RWPE1 (cell line): ENCODE results near the gene ACAP3.

Experiments used
- CTCF ChIA-PET: fragments of 350-600 bp; sonication (Branson Sonifier 250); formaldehyde crosslinking; extraction: SDS; loops from one replicate; lab custom pipeline; 2021; lab: Yijun Ruan, JAX
- POLR2A ChIA-PET: fragments of 400-600 bp; formaldehyde crosslinking; extraction: SDS; loops from one replicate; lab custom pipeline; 2020; ENCODE audit warnings: antibody characterized with exemption; ENCODE audit not compliant: low non-redundant PET; lab: Yijun Ruan, JAX
- DNase-seq: peaks from one replicate; pipeline ENCODE4 v3.0.0; 2012; ENCODE audit warnings: low spot score
- H3K27ac ChIP-seq: fragments of 450-650 bp; 2 replicates; pipeline ENCODE4 v1.5.1; 2017
- TF ChIP-seq, protein P1 (sequence below): fragments of 450-650 bp; conservative IDR thresholded peaks from 2 replicates; pipeline ENCODE4 v1.5.1; 2017; ENCODE audit warnings: low read depth, mild to moderate bottlenecking

Gene ACAP3

DNA sequence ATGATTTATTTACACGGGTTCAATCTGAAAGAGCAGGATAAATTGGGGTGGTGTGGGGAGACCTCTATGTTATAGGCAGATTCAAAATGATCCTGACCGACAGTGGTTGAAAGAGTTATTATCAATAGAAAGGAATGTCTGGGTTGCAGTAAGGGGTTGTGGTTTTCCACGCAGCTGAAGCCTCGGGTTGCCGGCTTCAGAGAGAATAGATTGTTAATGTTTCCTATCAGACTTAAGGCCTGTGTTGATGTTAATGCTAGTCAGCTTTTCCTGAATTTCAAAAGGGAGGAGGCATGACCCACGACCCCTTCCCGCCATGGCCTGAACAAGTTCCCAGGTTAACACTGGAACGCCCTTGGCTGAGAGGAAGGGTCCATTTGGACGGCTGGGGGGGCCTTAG is 31.9 kb downstream of the ACAP3 start:
- DNase-seq, result no peak
- TF ChIP-seq, protein P1, sequence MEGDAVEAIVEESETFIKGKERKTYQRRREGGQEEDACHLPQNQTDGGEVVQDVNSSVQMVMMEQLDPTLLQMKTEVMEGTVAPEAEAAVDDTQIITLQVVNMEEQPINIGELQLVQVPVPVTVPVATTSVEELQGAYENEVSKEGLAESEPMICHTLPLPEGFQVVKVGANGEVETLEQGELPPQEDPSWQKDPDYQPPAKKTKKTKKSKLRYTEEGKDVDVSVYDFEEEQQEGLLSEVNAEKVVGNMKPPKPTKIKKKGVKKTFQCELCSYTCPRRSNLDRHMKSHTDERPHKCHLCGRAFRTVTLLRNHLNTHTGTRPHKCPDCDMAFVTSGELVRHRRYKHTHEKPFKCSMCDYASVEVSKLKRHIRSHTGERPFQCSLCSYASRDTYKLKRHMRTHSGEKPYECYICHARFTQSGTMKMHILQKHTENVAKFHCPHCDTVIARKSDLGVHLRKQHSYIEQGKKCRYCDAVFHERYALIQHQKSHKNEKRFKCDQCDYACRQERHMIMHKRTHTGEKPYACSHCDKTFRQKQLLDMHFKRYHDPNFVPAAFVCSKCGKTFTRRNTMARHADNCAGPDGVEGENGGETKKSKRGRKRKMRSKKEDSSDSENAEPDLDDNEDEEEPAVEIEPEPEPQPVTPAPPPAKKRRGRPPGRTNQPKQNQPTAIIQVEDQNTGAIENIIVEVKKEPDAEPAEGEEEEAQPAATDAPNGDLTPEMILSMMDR, result no peak
- H3K27ac ChIP-seq, result peak overlapping the region; percentile 25; the same call in 1 of the 2 replicates
- POLR2A ChIA-PET, result no interaction called here
- CTCF ChIA-PET, result interaction anchor here (0.8 kb wide), 1 partner anchor 39 kb away, joined by 3 read pairs; no protein-coding TSS in a partner anchor

DNA sequence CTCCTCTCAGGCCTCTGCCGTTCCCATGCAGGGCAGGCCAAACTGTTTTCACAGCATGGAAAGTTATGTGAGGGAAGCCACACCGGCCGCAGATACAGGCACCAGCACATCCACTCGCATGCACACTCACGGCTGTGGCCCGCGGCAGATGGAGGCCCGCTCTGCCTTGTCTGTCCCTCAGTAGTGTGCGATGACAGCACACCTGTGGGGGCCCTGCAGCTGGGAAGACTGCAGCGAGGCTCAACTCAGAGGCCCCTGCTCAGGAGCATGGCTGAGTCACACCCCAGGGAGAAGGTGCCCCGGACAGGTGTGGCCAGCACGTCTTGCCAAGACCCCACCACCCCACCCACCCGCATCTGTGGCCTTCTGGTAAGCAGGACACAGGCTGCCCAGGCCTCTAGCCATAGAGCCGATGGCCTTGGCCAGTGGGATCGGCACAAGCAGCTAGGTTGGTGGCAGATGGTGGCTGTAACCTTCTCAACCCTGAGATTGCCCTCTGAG is 32.7 kb downstream of the ACAP3 start:
- peak overlapping the region; percentile 81 for H3K27ac ChIP-seq
- CTCF ChIA-PET, result interaction anchor here (0.8 kb wide), 1 partner anchor 40 kb away, joined by 3 read pairs; no protein-coding TSS in a partner anchor
- DNase-seq, result no peak
- TF ChIP-seq, protein P1, result no peak
- POLR2A ChIA-PET, result no interaction called here

DNA sequence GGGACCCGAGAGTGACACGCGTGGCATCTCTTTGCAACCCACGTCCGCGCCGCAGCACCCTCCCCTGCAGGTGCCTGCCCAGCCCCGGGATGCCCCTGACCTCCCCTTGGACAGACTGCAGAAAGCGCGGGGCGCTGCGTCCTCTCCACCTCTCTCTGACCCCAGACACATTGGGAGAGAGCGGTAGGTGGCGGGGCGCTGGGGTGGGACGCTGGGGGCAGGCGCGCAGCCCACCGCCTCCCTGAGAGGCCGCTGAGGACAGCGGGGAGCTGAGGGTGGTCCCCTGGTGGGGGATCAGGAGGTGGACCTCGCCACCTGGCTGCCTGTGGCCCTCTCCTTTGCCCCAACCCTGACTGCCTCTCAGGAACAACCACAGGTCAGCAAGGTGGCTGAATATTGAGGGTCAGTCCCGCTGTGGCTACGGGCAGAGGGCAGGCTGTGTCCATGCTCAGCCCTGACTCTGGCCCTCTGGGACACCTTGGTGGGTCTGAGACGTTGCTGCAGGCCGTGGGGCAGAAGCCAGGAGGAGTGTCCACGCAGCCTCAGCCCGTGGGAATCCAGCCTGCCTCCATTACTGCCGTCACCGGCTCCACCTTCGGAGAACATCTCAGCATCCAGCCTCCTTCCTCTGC is 33.3 kb downstream of the ACAP3 start:
- DNase-seq, result no peak
- H3K27ac ChIP-seq, result peak overlapping the region; percentile 81
- ChIA-PET CTCF (interaction anchor here (0.8 kb wide), 1 partner anchor 24 kb away, joined by 5 read pairs; no protein-coding TSS in a partner anchor), POLR2A (interaction anchor here (0.5 kb wide), 1 partner anchor 77 kb away, joined by 10 read pairs; no protein-coding TSS in a partner anchor)
- TF ChIP-seq, protein P1, result no peak

DNA sequence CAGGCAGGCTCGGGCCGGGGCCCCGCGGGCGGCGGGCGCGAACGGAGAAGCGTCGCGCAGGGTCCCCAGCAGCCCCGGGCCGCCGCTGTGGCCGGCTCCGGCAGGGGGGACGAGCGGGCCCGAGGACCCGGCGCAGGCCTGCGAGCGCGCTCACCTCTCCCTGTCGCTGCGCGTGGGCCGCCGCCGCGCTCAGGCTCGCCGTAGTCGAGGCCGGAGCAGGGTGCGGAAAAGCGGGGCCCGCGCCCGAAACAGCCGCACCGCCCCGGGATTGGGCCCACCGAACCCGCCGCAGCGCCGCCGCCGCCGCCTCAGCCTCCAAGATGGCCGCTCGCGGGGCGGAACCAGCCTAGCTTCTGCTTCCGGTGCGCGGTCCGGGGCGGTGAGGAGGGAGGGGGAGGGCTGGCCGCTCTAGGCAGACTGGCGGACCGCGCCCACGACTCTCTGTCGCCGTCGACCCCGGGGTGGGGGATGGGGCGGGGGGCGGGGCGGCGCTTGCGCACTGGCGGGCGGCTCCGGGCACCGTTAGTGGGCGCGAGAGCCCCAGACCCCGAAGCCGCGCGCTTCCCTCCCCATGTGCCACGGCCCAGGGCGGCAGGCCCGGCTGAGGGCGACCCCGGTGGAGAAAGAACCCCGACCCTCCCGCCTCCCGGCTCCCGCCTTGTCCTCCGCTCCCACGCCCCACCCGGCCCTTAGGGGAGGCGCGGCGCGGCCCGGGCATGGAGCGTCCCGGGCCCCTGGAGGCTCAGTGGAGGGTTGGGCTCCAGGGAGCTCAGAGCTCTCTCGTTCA is 34.0 kb downstream of the ACAP3 start, which contains the start of gene UBE2J2:
TSS of gene UBE2J2 (minus strand) at position 343 of the 787 bp plus-strand sequence. CDS start 5,862 bp downstream, outside the sequence.
- H3K27ac ChIP-seq, result peak within 1 kb of the TSS; percentile 81
- POLR2A ChIA-PET, result interaction anchor here (0.5 to 0.6 kb wide), 3 partner anchors 12 to 102 kb away, joined by 4 to 10 read pairs (median 6); no protein-coding TSS in a partner anchor
- DNase-seq, result peak; percentile 95
- TF ChIP-seq, protein P1, result no peak
- CTCF ChIA-PET, result interaction anchor here (0.8 kb wide), 1 partner anchor 23 kb away, joined by 5 read pairs; no protein-coding TSS in a partner anchor

DNA sequence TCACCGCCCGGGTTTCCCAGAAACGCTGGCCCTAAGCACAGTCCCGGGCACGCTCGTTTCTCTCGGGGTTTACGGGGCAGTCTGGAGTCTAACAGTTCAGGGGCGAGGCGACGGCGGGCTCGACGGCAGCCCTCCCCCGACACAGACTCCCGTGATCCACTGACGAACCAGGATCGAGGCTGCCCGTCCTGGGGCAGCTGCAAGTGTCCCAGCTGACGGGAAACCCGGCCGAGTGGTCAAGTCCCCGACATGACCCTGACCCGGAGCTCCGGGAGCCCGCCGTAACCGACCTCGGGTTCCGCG is 34.6 kb downstream of the ACAP3 start:
- TF ChIP-seq, protein P1, result no peak
- peak overlapping the region; percentile 81 for H3K27ac ChIP-seq
- ChIA-PET POLR2A (interaction anchor here (0.6 kb wide), 2 partner anchors 12 to 102 kb away, joined by 4 to 6 read pairs; no protein-coding TSS in a partner anchor), CTCF (no interaction called here)
- DNase-seq, result no peak
